Measurements from ENCODE around the gene MPI. TPM values are rescaled to one million over a fixed set of nuclear protein-coding genes. Genes with fewer than 3 reads are reported as not detected.
A peak's percentile ranks its signal among the peaks of the same experiment; 100 is the strongest.

Gene MPI, protein sequence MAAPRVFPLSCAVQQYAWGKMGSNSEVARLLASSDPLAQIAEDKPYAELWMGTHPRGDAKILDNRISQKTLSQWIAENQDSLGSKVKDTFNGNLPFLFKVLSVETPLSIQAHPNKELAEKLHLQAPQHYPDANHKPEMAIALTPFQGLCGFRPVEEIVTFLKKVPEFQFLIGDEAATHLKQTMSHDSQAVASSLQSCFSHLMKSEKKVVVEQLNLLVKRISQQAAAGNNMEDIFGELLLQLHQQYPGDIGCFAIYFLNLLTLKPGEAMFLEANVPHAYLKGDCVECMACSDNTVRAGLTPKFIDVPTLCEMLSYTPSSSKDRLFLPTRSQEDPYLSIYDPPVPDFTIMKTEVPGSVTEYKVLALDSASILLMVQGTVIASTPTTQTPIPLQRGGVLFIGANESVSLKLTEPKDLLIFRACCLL
- total RNA-seq = 42.6 and 43.8 TPM in 2 replicates
- long read RNA-seq, full-length matches to known transcripts = 19 of 25 reads
- long read RNA-seq, partial matches to known transcripts = 2 of 25 reads
- long read RNA-seq, other reads (novel, unspliced or antisense) = 4 of 25 reads

DNA sequence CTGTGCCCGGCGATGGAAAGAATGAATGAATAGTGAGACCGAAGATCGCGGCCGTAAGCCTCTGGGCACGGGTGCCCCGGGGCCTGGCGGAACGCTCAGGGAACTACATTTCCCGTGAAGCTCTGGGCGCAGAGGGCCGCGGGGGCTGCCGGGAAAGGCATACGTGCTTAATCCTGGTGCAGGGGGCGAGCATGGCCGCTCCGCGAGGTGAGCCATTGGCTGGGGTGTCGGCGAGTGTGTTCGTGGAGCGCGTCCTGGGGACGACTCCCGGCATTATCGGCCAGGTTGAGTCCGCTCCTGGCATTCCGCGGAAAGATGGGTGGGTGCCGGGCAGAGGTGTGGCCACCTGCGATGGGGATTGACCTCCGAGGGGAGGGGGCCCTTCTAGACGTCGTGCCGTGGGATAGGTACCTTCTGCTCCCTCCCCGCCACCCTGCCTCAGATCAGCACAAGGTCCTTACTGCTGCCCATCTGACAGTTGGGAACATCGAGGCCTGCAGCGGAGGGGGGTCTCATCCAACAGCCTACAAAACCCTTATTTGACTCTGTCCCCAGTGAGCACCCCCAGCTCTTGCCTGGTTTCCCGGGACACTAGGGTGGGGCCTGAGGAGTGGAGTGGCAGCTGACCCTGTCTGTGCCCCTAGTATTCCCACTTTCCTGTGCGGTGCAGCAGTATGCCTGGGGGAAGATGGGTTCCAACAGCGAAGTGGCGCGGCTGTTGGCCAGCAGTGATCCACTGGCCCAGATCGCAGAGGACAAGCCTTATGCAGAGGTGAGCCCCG is at the start of gene MPI:
Gene MPI, plus strand, starts transcription at position 160 of the 782 bp plus-strand sequence. Its CDS starts 32 bp downstream, at position 192.
- peak within 1 kb of the TSS; percentile 85 for H3K27ac Mint-ChIP-seq (ENCODE audit: unreplicated experiment)
- peaks cover 4% of the 10 kb centered on the region for H3K36me3 Mint-ChIP-seq (ENCODE audit: low read depth)
- peak within 1 kb of the TSS; percentile 90 for H3K4me3 Mint-ChIP-seq
- TF ChIP-seq, protein P1, sequence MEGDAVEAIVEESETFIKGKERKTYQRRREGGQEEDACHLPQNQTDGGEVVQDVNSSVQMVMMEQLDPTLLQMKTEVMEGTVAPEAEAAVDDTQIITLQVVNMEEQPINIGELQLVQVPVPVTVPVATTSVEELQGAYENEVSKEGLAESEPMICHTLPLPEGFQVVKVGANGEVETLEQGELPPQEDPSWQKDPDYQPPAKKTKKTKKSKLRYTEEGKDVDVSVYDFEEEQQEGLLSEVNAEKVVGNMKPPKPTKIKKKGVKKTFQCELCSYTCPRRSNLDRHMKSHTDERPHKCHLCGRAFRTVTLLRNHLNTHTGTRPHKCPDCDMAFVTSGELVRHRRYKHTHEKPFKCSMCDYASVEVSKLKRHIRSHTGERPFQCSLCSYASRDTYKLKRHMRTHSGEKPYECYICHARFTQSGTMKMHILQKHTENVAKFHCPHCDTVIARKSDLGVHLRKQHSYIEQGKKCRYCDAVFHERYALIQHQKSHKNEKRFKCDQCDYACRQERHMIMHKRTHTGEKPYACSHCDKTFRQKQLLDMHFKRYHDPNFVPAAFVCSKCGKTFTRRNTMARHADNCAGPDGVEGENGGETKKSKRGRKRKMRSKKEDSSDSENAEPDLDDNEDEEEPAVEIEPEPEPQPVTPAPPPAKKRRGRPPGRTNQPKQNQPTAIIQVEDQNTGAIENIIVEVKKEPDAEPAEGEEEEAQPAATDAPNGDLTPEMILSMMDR (conservative IDR thresholded peaks at IDR 0.05) = no peak
- peak; percentile 81 for DNase-seq (ENCODE audit: low read depth, low spot score)
- no peaks in the 10 kb centered on the region for H3K27me3 Mint-ChIP-seq (ENCODE audit: low read depth)
- no peaks in the 10 kb centered on the region for H3K9me3 Mint-ChIP-seq
- H3K4me1 Mint-ChIP-seq = peaks cover 22% of the 10 kb centered on the region

DNA sequence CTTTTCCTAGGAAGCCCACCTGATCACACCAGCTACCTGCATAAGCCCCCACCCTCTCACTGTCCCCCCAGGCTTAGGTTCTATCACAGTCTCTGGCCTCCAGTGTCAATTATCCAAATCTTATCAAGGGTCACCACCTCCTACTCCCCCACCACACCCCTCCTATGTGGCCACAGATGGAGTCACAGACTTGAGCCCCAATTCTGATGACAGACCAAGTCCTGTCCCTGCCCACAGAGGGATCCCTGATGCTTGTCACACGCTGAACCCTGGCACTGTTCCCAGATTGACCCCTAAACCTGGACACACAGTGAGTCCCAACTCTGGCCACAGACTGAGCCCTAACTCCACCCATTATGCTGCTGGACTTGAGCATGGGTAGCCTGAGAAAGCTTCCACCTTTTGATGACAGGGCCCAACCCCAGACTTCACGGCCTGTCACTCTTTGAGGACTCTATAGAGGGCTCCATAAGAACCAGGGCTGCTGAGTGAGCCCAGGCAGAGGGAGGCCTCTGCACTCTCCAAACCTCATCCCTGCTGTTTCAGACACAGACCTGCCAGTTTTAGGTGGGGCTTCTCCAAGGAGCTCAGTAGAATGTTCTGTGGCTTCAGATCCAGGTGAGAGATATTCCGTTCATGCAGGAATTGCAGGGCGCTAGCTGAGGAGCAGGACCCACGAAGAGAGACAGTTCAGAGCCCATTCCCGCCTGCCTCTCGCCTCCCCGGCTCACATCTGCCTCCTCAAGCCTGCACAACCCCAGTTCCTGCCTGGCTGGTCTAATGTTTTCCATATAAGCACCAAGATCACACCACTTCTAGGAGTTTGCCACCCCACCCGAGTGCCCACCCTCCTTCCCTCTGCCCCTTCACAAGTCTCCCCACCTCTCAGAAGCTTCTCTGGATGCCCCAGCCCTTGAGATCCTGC is 48.7 kb upstream of the MPI start:
- TF ChIP-seq, protein P1 (conservative IDR thresholded peaks at IDR 0.05) = no peak
- no peaks in the 10 kb centered on the region for H3K9me3 Mint-ChIP-seq
- H3K4me1 Mint-ChIP-seq = peaks cover 23% of the 10 kb centered on the region
- H3K36me3 Mint-ChIP-seq (ENCODE audit: low read depth) = no peaks in the 10 kb centered on the region
- no peak for DNase-seq (ENCODE audit: low read depth, low spot score)
- H3K27me3 Mint-ChIP-seq (ENCODE audit: low read depth) = no peaks in the 10 kb centered on the region
- peak overlapping the region; percentile 50 for H3K27ac Mint-ChIP-seq (ENCODE audit: unreplicated experiment)
- H3K4me3 Mint-ChIP-seq = peak overlapping the region; percentile 96

DNA sequence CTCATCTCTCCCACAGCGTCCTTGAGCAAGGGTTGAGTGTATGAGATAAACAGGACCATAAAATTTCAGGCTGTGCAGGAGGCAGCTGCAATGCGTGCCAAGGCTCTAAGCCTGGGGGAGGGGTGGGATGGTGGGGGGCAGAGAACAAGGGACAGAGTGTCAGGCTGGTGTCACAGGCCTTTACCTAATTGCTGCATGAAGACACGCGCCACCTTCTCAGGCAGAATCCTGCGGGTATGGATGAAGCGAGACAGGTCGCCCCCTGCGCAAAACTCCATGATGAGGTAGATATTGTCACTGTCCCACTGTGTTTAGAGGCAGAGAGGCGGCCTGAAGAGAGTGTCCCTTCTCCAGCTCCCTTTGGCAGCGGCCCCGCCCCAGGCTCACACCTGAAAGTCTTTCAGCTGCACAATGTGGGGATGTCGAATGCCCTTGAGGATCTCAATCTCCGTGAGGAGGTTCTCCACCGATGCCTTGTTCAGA is 47.9 kb upstream of the MPI start:
- peak overlapping the region; percentile 96 for H3K4me3 Mint-ChIP-seq
- no peaks in the 10 kb centered on the region for H3K36me3 Mint-ChIP-seq (ENCODE audit: low read depth)
- H3K9me3 Mint-ChIP-seq = no peaks in the 10 kb centered on the region
- TF ChIP-seq, protein P1 (conservative IDR thresholded peaks at IDR 0.05) = no peak
- H3K4me1 Mint-ChIP-seq = peaks cover 23% of the 10 kb centered on the region
- no peak for DNase-seq (ENCODE audit: low read depth, low spot score)
- peak overlapping the region; percentile 67 for H3K27ac Mint-ChIP-seq (ENCODE audit: unreplicated experiment)
- H3K27me3 Mint-ChIP-seq (ENCODE audit: low read depth) = no peaks in the 10 kb centered on the region

DNA sequence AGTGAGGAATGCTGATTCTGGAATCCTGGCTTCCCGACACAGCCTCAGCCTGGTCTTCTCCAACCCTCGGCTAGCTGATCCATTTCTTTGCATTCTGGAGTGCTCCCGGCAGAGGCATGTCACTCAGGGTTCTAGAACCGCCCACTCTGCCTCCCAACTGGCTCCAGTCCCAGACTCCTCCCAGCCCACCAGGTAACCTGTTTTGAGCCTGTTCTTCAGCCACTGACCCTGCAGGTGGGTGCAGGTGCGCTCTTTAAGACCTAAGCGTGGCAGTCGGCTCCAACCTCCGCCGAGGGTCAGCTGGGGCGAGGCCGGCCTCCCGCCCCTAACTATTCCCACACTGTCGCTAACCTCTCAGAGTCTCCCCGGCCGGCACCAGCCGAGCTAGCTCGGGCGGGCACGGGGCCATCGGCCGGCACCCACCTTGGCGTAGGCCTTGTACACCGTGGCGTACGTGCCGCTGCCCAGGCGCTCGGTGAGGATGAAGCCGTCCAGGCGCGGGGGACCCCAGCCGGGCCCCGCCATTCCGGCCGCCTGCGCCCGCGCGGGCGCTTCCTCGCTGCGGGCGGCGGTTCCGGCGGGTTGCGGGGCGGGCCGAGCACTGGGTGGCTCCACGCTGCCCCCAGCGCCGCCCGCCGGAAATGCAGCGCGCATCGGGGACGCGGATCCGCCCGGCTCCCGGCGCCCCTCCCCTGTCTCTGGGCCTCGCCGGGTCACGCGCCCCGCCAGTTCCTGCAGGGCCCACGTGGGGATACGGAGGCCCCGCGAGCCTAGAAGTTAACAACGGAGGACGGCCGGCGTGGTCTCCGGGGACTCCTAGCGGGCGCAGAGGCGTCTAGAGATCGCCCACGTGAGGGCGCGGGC is 47.0 kb upstream of the MPI start, which contains the start of gene ULK3:
Gene ULK3, minus strand, starts transcription at position 576 of the 864 bp plus-strand sequence. Its CDS starts 51 bp downstream, at position 525.
- H3K4me1 Mint-ChIP-seq = peaks cover 23% of the 10 kb centered on the region
- TF ChIP-seq, protein P1 (conservative IDR thresholded peaks at IDR 0.05) = peak; percentile 77
- H3K36me3 Mint-ChIP-seq (ENCODE audit: low read depth) = no peaks in the 10 kb centered on the region
- peak within 1 kb of the TSS; percentile 96 for H3K4me3 Mint-ChIP-seq
- DNase-seq (ENCODE audit: low read depth, low spot score) = peak; percentile 91
- no peaks in the 10 kb centered on the region for H3K27me3 Mint-ChIP-seq (ENCODE audit: low read depth)
- H3K9me3 Mint-ChIP-seq = no peaks in the 10 kb centered on the region
- peak within 1 kb of the TSS; percentile 97 for H3K27ac Mint-ChIP-seq (ENCODE audit: unreplicated experiment)
